Activated CD4-positive, alpha-beta T cell treated with anti-CD3 and anti-CD28 coated beads, Interleukin-2, amount 10 ng/mL, durations not matched to agents 24 days and 14 days (primary cell): Measurements from ENCODE around the gene SATB1. TPM values are rescaled to one million over a fixed set of nuclear protein-coding genes. Genes with fewer than 3 reads are reported as not detected.

Experiments
- DNase-seq: peaks from one replicate; pipeline ENCODE4 v3.0.0; 2022
- H3K27ac Mint-ChIP-seq: one replicate; pipeline ENCODE4 v1.8.0; 2022; ENCODE audit warnings: mild to moderate bottlenecking, mixed read lengths
- H3K27me3 Mint-ChIP-seq: one replicate; pipeline ENCODE4 v1.8.0; 2022; ENCODE audit warnings: mixed read lengths
- H3K36me3 Mint-ChIP-seq: one replicate; pipeline ENCODE4 v1.8.0; 2022; ENCODE audit warnings: low read depth, mild to moderate bottlenecking, mixed read lengths
- H3K4me1 Mint-ChIP-seq: one replicate; pipeline ENCODE4 v1.8.0; 2021; ENCODE audit warnings: mixed read lengths
- H3K4me3 Mint-ChIP-seq: one replicate; pipeline ENCODE4 v1.8.0; 2022; ENCODE audit warnings: mild to moderate bottlenecking, moderate library complexity, mixed read lengths
- H3K9me3 Mint-ChIP-seq: one replicate; pipeline ENCODE4 v1.8.0; 2021; ENCODE audit warnings: mixed read lengths
- intact Hi-C: fragments of 100-400 bp; cut with micrococcal nuclease; formaldehyde crosslinking; loops from one replicate; pipeline ENCODE4 v1.15.1; 2023
- total RNA-seq: library from RNA; stranded (reverse); gene quantifications from 2 replicates; pipeline ENCODE4 v1.2.3, GENCODE V29; 2022

Gene SATB1
- total RNA-seq, 1 donor from 2014 or later, result 561 TPM

- intact Hi-C loops, result loop anchor here (5.0 kb wide), 1 partner anchor 562 kb away; no protein-coding TSS in a partner anchor
- Mint-ChIP-seq H3K27ac (peak overlapping the region; percentile 98), H3K27me3 (peaks cover 2% of the 10 kb centered on the region), H3K4me3 (peak overlapping the region; percentile 83), H3K9me3 (no peaks in the 10 kb centered on the region), H3K4me1 (peaks cover 55% of the 10 kb centered on the region), H3K36me3 (peaks cover 79% of the 10 kb centered on the region)
- peak; percentile 92 for DNase-seq
Observed at GRCh38 chr3:18425641-18426257, 610 bp upstream of the SATB1 start.

GRCh38 chr3:18424213-18424728 lies 868 bp downstream of the SATB1 start:
- Mint-ChIP-seq H3K4me1 (peaks cover 57% of the 10 kb centered on the region), H3K27me3 (peaks cover 2% of the 10 kb centered on the region), H3K36me3 (peaks cover 82% of the 10 kb centered on the region), H3K4me3 (peak overlapping the region; percentile 83), H3K27ac (peak overlapping the region; percentile 98), H3K9me3 (no peaks in the 10 kb centered on the region)
- peak; percentile 75 for DNase-seq
- intact Hi-C loops, result loop anchor here (1.0 kb wide), 1 partner anchor 20 kb away; no protein-coding TSS in a partner anchor

- intact Hi-C loops, result loop anchor here (1.0 kb wide), 5 partner anchors 8 to 335 kb away; no protein-coding TSS in a partner anchor
- Mint-ChIP-seq H3K4me1 (peaks cover 58% of the 10 kb centered on the region), H3K9me3 (no peaks in the 10 kb centered on the region), H3K4me3 (peak overlapping the region; percentile 83), H3K36me3 (peaks cover 82% of the 10 kb centered on the region), H3K27ac (peak overlapping the region; percentile 98), H3K27me3 (peaks cover 2% of the 10 kb centered on the region)
- peak; percentile 86 for DNase-seq
Observed at GRCh38 chr3:18423401-18424212, 1.5 kb downstream of the SATB1 start.

- Mint-ChIP-seq H3K36me3 (peaks cover 82% of the 10 kb centered on the region), H3K27me3 (peaks cover 2% of the 10 kb centered on the region), H3K9me3 (no peaks in the 10 kb centered on the region)
Observed at GRCh38 chr3:18422972-18423371, 2.2 kb downstream of the SATB1 start.

GRCh38 chr3:18420555-18420954 lies 4.6 kb downstream of the SATB1 start:
- DNase-seq, result no peak
- H3K9me3 Mint-ChIP-seq, result no peaks in the 10 kb centered on the region
- H3K36me3 Mint-ChIP-seq, result peaks cover 92% of the 10 kb centered on the region
- no peaks in the 10 kb centered on the region for H3K27me3 Mint-ChIP-seq
- H3K27ac Mint-ChIP-seq, result peak overlapping the region; percentile 95
- H3K4me1 Mint-ChIP-seq, result peaks cover 65% of the 10 kb centered on the region
- intact Hi-C loops, result no loop called here
- peak overlapping the region; percentile 83 for H3K4me3 Mint-ChIP-seq

More at GRCh38 chr3:18422972-18423371, 2.2 kb downstream of the SATB1 start:
- DNase-seq, result peak; percentile 74
- Mint-ChIP-seq H3K4me3 (peak overlapping the region; percentile 83), H3K4me1 (peaks cover 58% of the 10 kb centered on the region), H3K27ac (peak overlapping the region; percentile 98)
- intact Hi-C loops, result loop anchor here (1.0 kb wide), 4 partner anchors 8 to 335 kb away; no protein-coding TSS in a partner anchor

GRCh38 chr3:18419232-18419631 lies 5.9 kb downstream of the SATB1 start:
- no peak for DNase-seq
- H3K27ac Mint-ChIP-seq, result peak overlapping the region; percentile 95
- H3K4me3 Mint-ChIP-seq, result peak overlapping the region; percentile 83
- no peaks in the 10 kb centered on the region for H3K27me3 Mint-ChIP-seq
- peaks cover 92% of the 10 kb centered on the region for H3K36me3 Mint-ChIP-seq
- H3K9me3 Mint-ChIP-seq, result no peaks in the 10 kb centered on the region
- peaks cover 73% of the 10 kb centered on the region for H3K4me1 Mint-ChIP-seq
- intact Hi-C loops, result no loop called here

GRCh38 chr3:18417904-18418572 lies 7.1 kb downstream of the SATB1 start:
- peaks cover 69% of the 10 kb centered on the region for H3K4me1 Mint-ChIP-seq
- H3K4me3 Mint-ChIP-seq, result peak overlapping the region; percentile 83
- intact Hi-C loops, result loop anchor here (1.0 kb wide), 1 partner anchor 14 kb away; no protein-coding TSS in a partner anchor
- H3K9me3 Mint-ChIP-seq, result no peaks in the 10 kb centered on the region
- DNase-seq, result no peak
- peak overlapping the region; percentile 95 for H3K27ac Mint-ChIP-seq
- peaks cover 88% of the 10 kb centered on the region for H3K36me3 Mint-ChIP-seq
- no peaks in the 10 kb centered on the region for H3K27me3 Mint-ChIP-seq

- H3K27ac Mint-ChIP-seq, result peak overlapping the region; percentile 82
- no peaks in the 10 kb centered on the region for H3K27me3 Mint-ChIP-seq
- H3K9me3 Mint-ChIP-seq, result no peaks in the 10 kb centered on the region
- peak overlapping the region; percentile 83 for H3K4me3 Mint-ChIP-seq
- peaks cover 88% of the 10 kb centered on the region for H3K36me3 Mint-ChIP-seq
- peaks cover 78% of the 10 kb centered on the region for H3K4me1 Mint-ChIP-seq
- DNase-seq, result no peak
- intact Hi-C loops, result no loop called here
Observed at GRCh38 chr3:18416332-18416731, 8.8 kb downstream of the SATB1 start.

- H3K27ac Mint-ChIP-seq, result peak overlapping the region; percentile 82
- H3K27me3 Mint-ChIP-seq, result no peaks in the 10 kb centered on the region
- no peak for DNase-seq
- peaks cover 87% of the 10 kb centered on the region for H3K36me3 Mint-ChIP-seq
- peak overlapping the region; percentile 83 for H3K4me3 Mint-ChIP-seq
- H3K9me3 Mint-ChIP-seq, result no peaks in the 10 kb centered on the region
- H3K4me1 Mint-ChIP-seq, result peaks cover 76% of the 10 kb centered on the region
- intact Hi-C loops, result loop anchor here (1.0 kb wide), 1 partner anchor 7 kb away; no protein-coding TSS in a partner anchor
Observed at GRCh38 chr3:18415839-18416238, 9.3 kb downstream of the SATB1 start.

GRCh38 chr3:18415167-18415566 lies 10.0 kb downstream of the SATB1 start:
- DNase-seq, result no peak
- H3K36me3 Mint-ChIP-seq, result peaks cover 86% of the 10 kb centered on the region
- H3K4me1 Mint-ChIP-seq, result peaks cover 76% of the 10 kb centered on the region
- no peaks in the 10 kb centered on the region for H3K27me3 Mint-ChIP-seq
- peak overlapping the region; percentile 73 for H3K4me3 Mint-ChIP-seq
- intact Hi-C loops, result loop anchor here (1.0 kb wide), 1 partner anchor 8 kb away; no protein-coding TSS in a partner anchor
- peak overlapping the region; percentile 81 for H3K27ac Mint-ChIP-seq
- H3K9me3 Mint-ChIP-seq, result no peaks in the 10 kb centered on the region

- H3K4me3 Mint-ChIP-seq, result peak overlapping the region; percentile 70
- no peaks in the 10 kb centered on the region for H3K9me3 Mint-ChIP-seq
- no peaks in the 10 kb centered on the region for H3K27me3 Mint-ChIP-seq
- intact Hi-C loops, result loop anchor here (5.0 kb wide), 1 partner anchor 575 kb away; no protein-coding TSS in a partner anchor
- H3K27ac Mint-ChIP-seq, result peak overlapping the region; percentile 79
- peaks cover 74% of the 10 kb centered on the region for H3K4me1 Mint-ChIP-seq
- DNase-seq, result no peak
- peaks cover 83% of the 10 kb centered on the region for H3K36me3 Mint-ChIP-seq
Observed at GRCh38 chr3:18412684-18413083, 12.5 kb downstream of the SATB1 start.

GRCh38 chr3:18411541-18411940 lies 13.6 kb downstream of the SATB1 start:
- H3K27me3 Mint-ChIP-seq, result no peaks in the 10 kb centered on the region
- H3K27ac Mint-ChIP-seq, result peak overlapping the region; percentile 79
- H3K9me3 Mint-ChIP-seq, result no peaks in the 10 kb centered on the region
- intact Hi-C loops, result loop anchor here (1.0 to 5.0 kb wide), 3 partner anchors 8 to 576 kb away; no protein-coding TSS in a partner anchor
- H3K4me3 Mint-ChIP-seq, result peak overlapping the region; percentile 70
- H3K4me1 Mint-ChIP-seq, result peaks cover 75% of the 10 kb centered on the region
- peaks cover 82% of the 10 kb centered on the region for H3K36me3 Mint-ChIP-seq
- peak; percentile 62 for DNase-seq

GRCh38 chr3:18410205-18410604 lies 14.9 kb downstream of the SATB1 start:
- peak overlapping the region; percentile 81 for H3K4me3 Mint-ChIP-seq
- H3K9me3 Mint-ChIP-seq, result no peaks in the 10 kb centered on the region
- no peaks in the 10 kb centered on the region for H3K27me3 Mint-ChIP-seq
- peaks cover 76% of the 10 kb centered on the region for H3K4me1 Mint-ChIP-seq
- peaks cover 82% of the 10 kb centered on the region for H3K36me3 Mint-ChIP-seq
- H3K27ac Mint-ChIP-seq, result peak overlapping the region; percentile 85
- intact Hi-C loops, result loop anchor here (2.0 to 5.0 kb wide), 2 partner anchors 15 to 577 kb away; no protein-coding TSS in a partner anchor
- peak; percentile 68 for DNase-seq
